Dermis blood vessel endothelial cell (primary cell): ENCODE measurements around the gene MTHFSD. TPM values are rescaled to one million over a fixed set of nuclear protein-coding genes. Genes with fewer than 3 reads are reported as not detected.
"Not testable (repeated sequence)": the region's sequence is repeated elsewhere in the genome, so short reads cannot be mapped to it uniquely, and the experiment has no call there.

ENCODE experiments used
- DNase-seq: peaks from one replicate; pipeline ENCODE4 v3.0.0; 2010
- total RNA-seq: library from RNA; depleted of rRNA; stranded (reverse); fragments of >200 nt; gene quantifications from 2 replicates; pipeline ENCODE4 v1.2.3, GENCODE V29; 2014

Gene MTHFSD
- 14.5 and 17.7 TPM in 2 replicates for total RNA-seq

- peak; percentile 95 for DNase-seq
These were observed at the start of gene MTHFSD for GRCh38 chr16:86554917-86555703. Gene MTHFSD (minus strand): TSS chr16:86555235. CDS start chr16:86555184, 51 bp downstream.

GRCh38 chr16:86604436-86605193 is 49.6 kb upstream of the MTHFSD start:
- no peak for DNase-seq

GRCh38 chr16:86602521-86602920 is 47.5 kb upstream of the MTHFSD start:
- DNase-seq = no peak

GRCh38 chr16:86601356-86601755 is 46.3 kb upstream of the MTHFSD start:
- no peak for DNase-seq

GRCh38 chr16:86598607-86599565 is 43.9 kb upstream of the MTHFSD start:
- no peak for DNase-seq

- DNase-seq = no peak
These were observed 43.0 kb upstream of the MTHFSD start for GRCh38 chr16:86597880-86598606.

GRCh38 chr16:86597126-86597879 is 42.3 kb upstream of the MTHFSD start:
- no peak for DNase-seq

GRCh38 chr16:86595983-86596605 is 41.1 kb upstream of the MTHFSD start:
- DNase-seq = no peak

- DNase-seq = no peak
These were observed 39.7 kb upstream of the MTHFSD start for GRCh38 chr16:86594721-86595120.

GRCh38 chr16:86593913-86594620 is 39.0 kb upstream of the MTHFSD start:
- DNase-seq = no peak

- DNase-seq = no peak
These were observed 36.2 kb upstream of the MTHFSD start for GRCh38 chr16:86591270-86591669.

- DNase-seq = peak; percentile 75
These were observed 35.6 kb upstream of the MTHFSD start for GRCh38 chr16:86590501-86591144.

GRCh38 chr16:86587955-86588354 is 32.9 kb upstream of the MTHFSD start:
- not testable (repeated sequence) for DNase-seq

GRCh38 chr16:86587487-86587886 is 32.5 kb upstream of the MTHFSD start:
- no peak for DNase-seq

GRCh38 chr16:86585821-86586611 is 31.0 kb upstream of the MTHFSD start:
- peak; percentile 37 for DNase-seq

- DNase-seq = peak; percentile 51
These were observed 30.0 kb upstream of the MTHFSD start for GRCh38 chr16:86584726-86585721.

- DNase-seq = peak; percentile 41
These were observed 29.1 kb upstream of the MTHFSD start for GRCh38 chr16:86584071-86584685.
